BJ (cell line): ENCODE results near the gene HLX. TPM values are rescaled to one million over a fixed set of nuclear protein-coding genes. Genes with fewer than 3 reads are reported as not detected.

ENCODE experiments used
- CTCF ChIA-PET: fragments of 350-600 bp; formaldehyde crosslinking; extraction: SDS; loops from one replicate; lab custom pipeline; 2021; ENCODE audit warnings: antibody characterized with exemption, inconsistent platforms; lab: Yijun Ruan, JAX
- POLR2A ChIA-PET: fragments of 300-600 bp; sonication (Branson Sonifier 250); formaldehyde crosslinking; extraction: SDS; loops from one replicate; lab custom pipeline; 2021; ENCODE audit warnings: antibody characterized with exemption; lab: Charles Lee
- DNase-seq: peaks from one replicate; pipeline ENCODE4 v3.0.0-alpha.2; 2011; ENCODE audit warnings: low read depth
- H3K27me3 ChIP-seq: 2 replicates; pipeline ENCODE4 v1.6.0; 2011; ENCODE audit warnings: low read length; ENCODE audit not compliant: control insufficient read depth, insufficient read depth
- H3K36me3 ChIP-seq: 2 replicates; pipeline ENCODE4 v1.5.1; 2011; ENCODE audit warnings: low read length; ENCODE audit not compliant: control insufficient read depth, insufficient read depth
- H3K4me3 ChIP-seq: 2 replicates; pipeline ENCODE4 v1.5.1; 2011; ENCODE audit warnings: low read depth, mild to moderate bottlenecking, control low read depth, low read length
- polyA plus RNA-seq: library from polyadenylated mRNA; depleted of rRNA; stranded (reverse); fragments of >200 nt; gene quantifications from 2 replicates; pipeline ENCODE4 v1.2.3, GENCODE V29; 2011
- TF ChIP-seq, protein P1 (sequence below): IDR thresholded peaks from 2 replicates; pipeline ENCODE4 v1.5.1; 2011; ENCODE audit warnings: low read depth, mild to moderate bottlenecking, control low read depth, inconsistent platforms, low read length, moderate library complexity; ENCODE audit not compliant: insufficient read depth

HLX gene
- polyA plus RNA-seq, 1 experiment: 4.2 TPM

DNA sequence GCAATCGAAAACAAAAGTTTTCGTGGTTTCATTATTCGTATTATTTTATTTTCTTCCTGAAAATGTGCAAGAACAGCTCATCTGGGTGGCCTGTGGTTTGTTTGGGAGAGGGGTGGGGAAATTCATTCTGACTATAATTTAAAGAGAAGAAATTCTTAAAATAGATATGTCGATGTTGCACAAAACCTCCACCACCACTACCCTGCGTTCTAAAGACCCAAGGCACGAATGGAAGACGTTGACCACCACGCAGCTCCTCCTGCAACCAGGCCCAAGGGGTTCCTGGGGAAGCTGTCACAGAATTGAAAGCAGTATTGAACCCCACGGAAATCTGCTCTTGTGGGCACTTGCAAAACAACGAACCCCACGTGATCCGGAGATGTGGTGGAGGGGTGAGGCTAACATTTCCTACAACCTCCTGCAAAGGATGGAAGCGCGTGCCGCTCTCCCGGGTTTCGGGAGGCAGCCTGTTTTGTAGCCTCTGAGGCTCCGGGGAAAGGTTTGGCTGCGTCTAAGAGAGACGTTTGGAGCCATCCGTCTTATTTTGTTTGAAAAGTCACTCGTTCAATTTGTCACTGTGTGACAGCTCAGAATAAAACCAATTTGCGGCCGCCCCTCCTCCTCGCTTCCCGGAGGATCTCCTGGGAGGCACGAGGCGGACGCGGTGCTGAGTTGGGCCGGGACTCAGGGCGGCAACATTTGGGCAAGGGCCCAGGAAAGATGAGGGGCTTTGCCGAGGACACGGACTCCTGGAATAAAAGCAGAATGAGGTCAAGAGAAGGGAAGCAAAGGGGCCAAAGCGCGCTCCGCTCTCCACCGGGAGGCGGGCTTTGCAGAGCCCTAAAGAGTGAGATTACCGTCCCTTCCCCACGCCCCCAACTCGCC lies 810 bp upstream of the HLX start:
- Histone ChIP-seq H3K36me3 (peaks cover 4% of the 10 kb centered on the region; the same call in 1 of the 2 replicates), H3K4me3 (peak overlapping the region; percentile 91), H3K27me3 (no peaks in the 10 kb centered on the region)
- no peak for DNase-seq
- ChIA-PET CTCF (interaction anchor here (0.8 to 1.5 kb wide), 6 partner anchors 68 to 558 kb away, joined by 3 to 8 read pairs (median 4); no protein-coding TSS in a partner anchor), POLR2A (interaction anchor here (0.6 to 1.0 kb wide), 3 partner anchors 156 to 540 kb away, joined by 3 to 4 read pairs (median 4); no protein-coding TSS in a partner anchor)
- TF ChIP-seq, protein P1, sequence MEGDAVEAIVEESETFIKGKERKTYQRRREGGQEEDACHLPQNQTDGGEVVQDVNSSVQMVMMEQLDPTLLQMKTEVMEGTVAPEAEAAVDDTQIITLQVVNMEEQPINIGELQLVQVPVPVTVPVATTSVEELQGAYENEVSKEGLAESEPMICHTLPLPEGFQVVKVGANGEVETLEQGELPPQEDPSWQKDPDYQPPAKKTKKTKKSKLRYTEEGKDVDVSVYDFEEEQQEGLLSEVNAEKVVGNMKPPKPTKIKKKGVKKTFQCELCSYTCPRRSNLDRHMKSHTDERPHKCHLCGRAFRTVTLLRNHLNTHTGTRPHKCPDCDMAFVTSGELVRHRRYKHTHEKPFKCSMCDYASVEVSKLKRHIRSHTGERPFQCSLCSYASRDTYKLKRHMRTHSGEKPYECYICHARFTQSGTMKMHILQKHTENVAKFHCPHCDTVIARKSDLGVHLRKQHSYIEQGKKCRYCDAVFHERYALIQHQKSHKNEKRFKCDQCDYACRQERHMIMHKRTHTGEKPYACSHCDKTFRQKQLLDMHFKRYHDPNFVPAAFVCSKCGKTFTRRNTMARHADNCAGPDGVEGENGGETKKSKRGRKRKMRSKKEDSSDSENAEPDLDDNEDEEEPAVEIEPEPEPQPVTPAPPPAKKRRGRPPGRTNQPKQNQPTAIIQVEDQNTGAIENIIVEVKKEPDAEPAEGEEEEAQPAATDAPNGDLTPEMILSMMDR: peak; percentile 19; the same call in 1 of the 2 replicates

DNA sequence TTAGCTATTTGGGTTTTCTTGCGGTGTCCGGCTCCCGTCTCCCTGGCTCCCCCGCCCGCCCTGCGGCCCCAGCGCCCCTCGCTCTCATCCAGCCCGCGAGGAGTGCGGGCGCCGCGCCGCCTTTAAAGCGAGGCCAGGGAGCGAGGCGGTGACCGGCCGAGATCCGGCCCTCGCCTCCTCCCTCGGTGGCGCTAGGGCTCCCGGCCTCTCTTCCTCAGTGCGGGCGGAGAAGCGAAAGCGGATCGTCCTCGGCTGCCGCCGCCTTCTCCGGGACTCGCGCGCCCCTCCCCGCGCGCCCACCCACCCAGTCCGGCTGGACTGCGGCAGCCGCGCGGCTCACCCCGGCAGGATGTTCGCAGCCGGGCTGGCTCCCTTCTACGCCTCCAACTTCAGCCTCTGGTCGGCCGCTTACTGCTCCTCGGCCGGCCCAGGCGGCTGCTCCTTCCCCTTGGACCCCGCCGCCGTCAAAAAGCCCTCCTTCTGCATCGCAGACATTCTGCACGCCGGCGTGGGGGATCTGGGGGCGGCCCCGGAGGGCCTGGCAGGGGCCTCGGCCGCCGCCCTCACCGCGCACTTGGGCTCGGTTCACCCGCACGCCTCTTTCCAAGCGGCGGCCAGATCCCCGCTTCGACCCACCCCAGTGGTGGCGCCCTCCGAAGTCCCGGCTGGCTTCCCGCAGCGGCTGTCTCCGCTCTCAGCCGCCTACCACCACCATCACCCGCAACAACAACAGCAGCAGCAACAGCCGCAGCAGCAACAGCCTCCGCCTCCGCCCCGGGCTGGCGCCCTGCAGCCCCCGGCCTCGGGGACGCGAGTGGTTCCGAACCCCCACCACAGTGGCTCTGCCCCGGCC lies 492 bp downstream of the HLX start:
- TF ChIP-seq, protein P1: peak; percentile 21; the same call in 1 of the 2 replicates
- POLR2A ChIA-PET: interaction anchor here (0.5 to 1.0 kb wide), 3 partner anchors 384 to 786 kb away, joined by 3 to 4 read pairs (median 4); no protein-coding TSS in a partner anchor
- DNase-seq: no peak
- CTCF ChIA-PET: interaction anchor here (1.0 to 1.5 kb wide), 4 partner anchors 217 to 556 kb away, joined by 3 to 8 read pairs (median 4); no protein-coding TSS in a partner anchor
- Histone ChIP-seq H3K27me3 (no peaks in the 10 kb centered on the region), H3K4me3 (peak overlapping the region; percentile 91), H3K36me3 (peaks cover 10% of the 10 kb centered on the region)

DNA sequence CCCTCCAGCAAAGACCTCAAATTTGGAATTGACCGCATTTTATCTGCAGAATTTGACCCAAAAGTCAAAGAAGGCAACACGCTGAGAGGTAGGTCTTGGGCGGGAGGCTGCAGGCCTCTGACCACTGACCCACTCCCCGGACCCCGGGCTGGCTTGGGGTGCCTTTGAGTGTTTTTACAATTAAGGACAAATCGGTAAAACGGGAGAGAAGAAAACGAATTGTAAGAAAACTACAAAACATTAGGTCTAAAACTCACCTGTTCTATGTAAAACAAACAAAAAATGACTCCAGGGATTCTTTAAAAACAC lies 1.1 kb downstream of the HLX start:
- peak overlapping the region; percentile 91 for H3K4me3 ChIP-seq
- no peak for DNase-seq
- H3K36me3 ChIP-seq: peaks cover 12% of the 10 kb centered on the region
- TF ChIP-seq, protein P1: no peak
- ChIA-PET CTCF (no interaction called here), POLR2A (no interaction called here)
- H3K27me3 ChIP-seq: no peaks in the 10 kb centered on the region

DNA sequence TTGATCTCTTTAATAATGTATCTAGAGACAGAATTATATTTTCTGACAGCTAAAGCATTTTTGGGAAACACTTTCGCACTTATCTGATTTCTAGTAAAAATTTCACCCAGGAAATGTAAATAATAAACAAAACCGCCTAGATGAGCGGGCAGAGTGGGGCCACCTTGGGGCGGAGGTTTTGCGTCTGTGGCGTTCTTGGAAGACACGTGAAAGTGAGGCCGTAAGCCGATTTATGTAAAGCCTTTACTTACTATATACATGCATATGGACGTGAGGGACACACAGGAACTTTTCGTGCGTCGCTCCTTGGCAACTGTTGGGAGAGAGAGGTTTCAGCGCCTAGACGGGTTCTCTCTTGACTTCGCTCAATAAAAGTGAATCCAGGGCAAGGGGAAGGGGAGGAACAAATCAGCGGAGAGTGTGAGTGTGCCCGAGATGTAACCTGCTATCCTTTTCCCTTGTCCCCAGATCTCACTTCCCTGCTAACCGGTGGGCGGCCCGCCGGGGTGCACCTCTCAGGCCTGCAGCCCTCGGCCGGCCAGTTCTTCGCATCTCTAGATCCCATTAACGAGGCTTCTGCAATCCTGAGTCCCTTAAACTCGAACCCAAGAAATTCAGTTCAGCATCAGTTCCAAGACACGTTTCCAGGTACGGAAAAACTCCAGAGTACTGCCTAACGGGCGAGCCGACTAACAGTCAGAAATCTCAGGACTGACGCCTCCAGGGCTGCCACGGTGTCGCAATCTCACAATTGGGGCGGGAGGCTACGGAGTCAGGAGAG lies 1.7 kb downstream of the HLX start:
- H3K36me3 ChIP-seq: peaks cover 12% of the 10 kb centered on the region
- CTCF ChIA-PET: no interaction called here
- TF ChIP-seq, protein P1: no peak
- no peaks in the 10 kb centered on the region for H3K27me3 ChIP-seq
- POLR2A ChIA-PET: no interaction called here
- no peak for DNase-seq
- peak overlapping the region; percentile 91 for H3K4me3 ChIP-seq
